DMS79 (cell line): ENCODE data around the gene GCSAM.
A peak's percentile ranks its signal among the peaks of the same experiment; 100 is the strongest.

Experiments
- DNase-seq: peaks from one replicate; lab custom pipeline; 2025; lab: John Stamatoyannopoulos, UW

Gene GCSAM

DNA sequence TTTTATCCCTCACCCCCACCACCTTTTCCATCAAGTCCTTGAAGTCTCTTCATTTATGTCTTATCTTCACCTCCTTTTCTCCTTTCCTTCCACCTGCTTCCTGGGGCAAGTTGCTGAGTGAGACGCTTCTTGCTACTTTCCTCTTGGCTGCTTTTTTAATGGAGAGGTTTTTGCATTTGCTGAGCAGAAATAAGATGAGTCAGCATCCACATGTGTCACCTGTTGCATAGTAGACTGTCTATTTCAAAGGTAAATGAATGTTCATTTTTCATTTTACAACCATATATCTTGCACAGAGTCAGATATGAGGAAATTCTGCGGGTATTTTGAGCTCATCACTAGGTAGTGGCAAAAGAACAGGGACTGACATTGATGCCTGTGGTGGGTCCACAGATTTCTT, 28.3 kb downstream of the GCSAM start:
- DNase-seq = no peak

DNA sequence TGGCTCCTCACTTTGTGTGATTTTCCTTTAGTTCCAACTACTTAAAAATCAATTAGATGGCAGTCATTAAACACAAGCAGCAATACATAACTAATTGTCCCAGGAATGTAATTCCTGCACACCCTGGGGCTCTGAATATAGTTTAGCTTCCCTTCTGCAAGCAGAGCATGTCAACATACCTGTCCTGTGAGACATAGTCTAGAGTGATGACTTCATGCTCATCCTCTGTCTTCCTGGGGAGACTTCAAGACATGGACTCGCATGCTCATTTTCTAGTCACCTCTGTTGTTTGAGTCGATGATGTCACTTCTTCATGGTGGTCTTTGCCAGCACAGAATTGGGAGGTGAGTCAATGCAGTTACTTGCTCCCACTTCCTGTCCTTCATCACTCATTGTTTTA, 31.1 kb downstream of the GCSAM start:
- DNase-seq = no peak

DNA sequence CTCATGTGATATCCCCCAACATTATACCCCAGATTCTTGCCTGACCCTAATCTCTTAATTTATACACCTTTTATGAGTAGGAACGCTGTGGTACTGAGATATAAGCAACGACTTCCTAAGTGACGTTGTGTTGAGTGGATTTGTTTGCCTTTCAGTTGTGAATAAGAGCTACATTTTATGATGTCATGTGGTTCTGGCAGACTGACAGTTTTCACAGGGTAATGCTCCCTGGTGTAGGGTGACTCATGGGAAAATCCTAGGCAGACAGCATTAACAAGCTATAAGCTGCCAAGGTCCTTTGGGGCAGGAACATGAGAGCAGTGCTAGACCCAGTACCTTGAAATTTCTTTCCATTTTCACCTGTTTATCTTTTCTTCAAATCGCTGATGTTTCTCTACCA, 35.7 kb downstream of the GCSAM start:
- no peak for DNase-seq

DNA sequence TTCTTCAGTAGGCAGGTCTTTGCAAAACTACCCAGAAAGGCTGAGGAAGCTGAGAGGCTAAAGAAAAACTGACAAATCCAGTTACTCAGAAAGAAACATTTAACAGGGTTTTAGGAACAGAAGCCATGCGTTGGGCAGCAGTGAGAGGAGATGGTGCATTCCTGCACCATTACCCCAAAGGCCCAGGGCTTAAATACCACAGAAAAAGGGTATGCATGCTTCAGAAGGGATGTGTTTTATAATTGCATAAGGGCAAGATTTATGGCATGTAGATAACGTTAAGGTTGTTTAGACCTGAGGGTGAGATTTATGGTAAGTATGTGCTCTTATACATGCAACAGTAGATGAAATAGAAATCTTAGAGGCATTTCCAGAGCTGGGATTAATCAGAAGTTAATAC, 36.9 kb downstream of the GCSAM start:
- no peak for DNase-seq

DNA sequence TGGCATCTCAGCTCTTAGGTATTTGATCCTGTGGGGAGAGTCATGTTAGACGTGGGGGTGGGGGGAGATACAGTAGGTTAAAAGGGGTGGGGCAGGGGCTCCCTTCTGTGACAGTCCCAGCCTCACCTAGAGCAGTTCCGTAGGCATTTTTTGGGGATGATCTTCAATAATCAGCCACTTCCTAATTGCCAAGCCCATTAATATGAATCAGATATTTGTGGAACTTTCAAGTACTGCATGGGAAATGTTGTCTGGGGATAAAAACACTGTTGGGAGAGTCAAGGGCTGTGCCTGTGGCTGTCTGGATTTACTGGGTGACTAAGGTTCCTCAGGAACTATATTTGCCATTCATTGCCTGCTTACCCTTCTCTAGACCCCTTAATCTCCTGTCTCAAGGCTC, 37.3 kb downstream of the GCSAM start:
- no peak for DNase-seq

DNA sequence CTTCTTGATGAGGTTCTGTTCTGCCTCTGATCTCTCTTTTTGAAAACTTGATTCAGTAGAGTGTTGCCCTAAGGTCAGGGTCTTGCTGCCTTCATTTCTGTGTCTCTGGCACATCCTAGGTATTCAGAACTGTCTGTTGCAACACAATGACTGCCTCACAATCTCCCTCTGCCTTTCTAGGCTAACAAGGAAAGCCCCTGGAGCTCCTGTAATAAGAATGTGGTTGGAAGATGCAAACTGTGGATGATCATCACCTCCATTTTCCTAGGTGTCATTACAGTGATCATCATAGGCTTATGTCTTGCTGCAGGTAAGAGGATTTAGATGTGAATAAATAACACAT, 39.9 kb downstream of the GCSAM start:
- DNase-seq = no peak

DNA sequence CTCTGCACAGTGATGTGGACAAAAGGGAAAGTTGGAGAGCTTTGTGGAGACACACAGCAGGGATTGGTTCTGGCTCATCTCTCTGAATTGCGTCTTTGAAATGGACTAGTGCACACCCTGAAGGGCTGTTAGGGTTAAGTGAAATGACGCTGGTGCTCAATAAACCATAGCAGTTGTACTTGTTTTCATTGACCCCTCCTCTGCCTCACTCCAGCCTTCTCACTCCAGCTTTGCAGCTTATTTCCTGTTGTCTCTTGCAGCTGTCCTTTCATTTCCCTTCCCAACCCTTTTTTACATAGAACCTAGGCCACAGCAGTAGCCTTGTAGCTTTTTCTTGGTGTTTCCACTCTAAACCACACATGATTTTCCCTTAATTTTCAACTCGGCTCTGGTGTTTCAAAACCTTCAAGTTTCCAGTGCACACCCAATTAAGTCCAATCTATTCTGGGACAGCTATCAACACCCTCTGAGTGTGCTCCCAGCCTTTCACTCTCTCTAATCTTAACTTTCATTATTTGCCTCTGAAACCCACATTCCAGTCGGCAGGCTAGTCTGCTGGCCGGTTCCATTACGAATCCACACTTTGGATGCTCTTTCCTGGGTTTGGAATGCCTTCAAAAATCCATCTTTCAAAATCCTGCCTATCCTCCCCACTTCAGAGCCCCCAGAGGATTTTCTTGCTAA, 40.4 kb downstream of the GCSAM start:
- DNase-seq = no peak

DNA sequence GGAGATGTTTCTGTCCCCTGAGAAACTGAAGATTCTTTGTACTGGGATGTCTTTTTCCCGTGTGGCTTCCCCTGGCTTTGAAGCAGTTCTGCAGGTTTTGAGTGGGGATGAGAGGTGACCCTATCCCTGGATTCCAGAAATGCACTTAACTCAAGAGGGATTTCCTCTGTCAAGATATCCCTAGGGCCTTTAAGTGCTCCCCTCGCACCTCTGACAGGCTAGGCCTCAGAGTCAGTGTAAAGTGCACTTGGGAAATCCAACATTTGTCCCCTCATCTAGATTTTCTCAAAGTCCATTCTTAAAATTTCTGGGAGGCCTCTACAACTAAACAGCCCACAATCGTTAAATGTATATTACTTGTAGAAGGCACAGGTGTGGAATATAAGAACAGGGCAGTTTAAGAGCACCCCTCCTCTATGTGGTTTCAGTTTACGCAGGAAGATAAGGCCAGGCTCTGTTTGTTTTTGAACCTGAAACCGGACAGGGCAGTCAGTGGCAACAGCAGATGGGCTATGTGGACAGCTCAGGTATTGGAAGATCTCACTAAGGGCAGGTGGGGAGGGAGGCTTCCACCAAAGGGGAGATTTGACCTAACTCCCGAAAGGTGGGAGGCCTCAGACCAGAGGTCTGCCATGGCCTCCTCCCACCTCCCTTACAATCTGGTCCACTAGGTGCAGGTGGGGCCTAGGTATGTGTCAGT, 42.0 kb downstream of the GCSAM start:
- DNase-seq = no peak

DNA sequence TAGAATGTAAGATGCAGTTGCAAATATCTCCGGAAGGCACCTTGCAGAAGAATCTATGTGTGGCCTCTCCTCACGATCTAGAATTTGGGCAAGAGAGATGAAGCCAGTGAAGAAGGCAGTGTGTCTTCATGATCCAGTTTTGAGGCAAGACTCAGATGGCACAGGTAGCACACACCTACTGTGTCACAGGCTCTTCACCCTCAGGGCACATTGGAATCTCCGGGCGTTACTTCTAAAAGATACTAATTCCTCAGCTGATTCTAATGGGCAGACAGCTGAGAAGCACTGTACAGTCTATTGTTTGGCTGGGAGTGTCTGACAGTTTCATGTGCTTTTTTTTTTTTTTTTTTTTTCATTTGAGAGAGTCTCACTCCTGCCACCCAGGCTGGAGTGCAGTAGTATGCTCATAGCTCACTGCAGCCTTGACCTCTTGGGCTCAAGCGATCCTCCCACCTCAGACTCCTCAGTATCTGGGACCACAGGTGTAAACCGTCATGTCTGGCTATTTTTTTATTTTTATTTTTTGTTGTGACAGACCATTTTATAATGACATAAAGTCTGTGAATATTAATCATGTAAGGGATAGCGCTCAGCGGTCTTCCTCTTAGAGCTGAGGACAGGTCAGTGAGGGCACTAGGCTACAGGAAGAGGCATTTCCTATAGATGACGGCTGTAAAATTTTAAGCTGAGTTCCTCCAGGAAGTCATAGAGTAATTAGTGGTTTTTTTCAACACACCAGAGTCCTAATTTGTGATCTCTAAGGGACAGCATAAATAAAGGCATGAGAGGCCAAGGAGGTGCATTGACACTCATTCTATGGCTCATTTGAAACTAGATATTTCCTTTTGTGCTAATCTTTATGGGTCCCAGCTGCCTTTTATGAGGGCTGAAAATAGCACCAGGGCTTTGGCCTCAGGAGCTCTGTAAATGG, 42.8 kb downstream of the GCSAM start:
- DNase-seq = no peak

DNA sequence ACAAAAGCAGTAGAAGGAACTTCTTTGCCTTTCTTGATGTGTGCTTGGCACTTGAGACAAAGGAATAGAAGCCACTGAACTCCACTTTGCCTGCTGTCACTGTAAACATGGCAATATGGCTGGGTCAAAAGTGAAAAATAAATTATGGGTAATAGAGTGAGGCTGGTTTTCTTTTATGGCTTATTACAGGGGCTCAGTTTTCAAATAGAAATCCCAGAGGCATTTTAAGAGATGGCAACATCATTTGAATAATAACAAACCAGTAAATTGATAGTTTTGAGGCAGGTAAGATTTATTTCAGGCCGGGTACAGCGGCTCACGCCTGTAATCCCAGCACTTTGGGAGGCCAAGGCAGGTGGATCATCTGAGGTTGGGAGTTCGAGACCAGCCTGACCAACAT, 44.1 kb downstream of the GCSAM start:
- no peak for DNase-seq

DNA sequence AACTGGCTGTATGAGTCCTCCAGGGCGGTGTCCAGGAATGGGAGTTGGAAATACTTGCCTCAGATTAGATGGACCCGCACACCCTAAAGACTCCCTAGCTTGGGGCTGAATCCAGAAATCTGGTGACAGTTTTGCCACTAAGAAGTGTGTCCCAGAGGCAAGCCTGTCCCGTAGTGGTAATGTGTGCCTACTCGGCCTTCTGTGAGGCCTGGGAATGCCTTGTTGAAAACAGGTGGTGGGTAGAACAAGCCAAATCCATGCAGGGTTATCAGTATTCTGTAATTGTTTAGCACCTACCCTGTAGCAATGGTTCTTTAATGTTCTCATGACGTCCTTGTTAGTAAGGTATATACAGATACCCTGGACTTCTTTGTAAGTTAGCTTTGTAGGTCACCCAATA, 45.3 kb downstream of the GCSAM start:
- DNase-seq = no peak

DNA sequence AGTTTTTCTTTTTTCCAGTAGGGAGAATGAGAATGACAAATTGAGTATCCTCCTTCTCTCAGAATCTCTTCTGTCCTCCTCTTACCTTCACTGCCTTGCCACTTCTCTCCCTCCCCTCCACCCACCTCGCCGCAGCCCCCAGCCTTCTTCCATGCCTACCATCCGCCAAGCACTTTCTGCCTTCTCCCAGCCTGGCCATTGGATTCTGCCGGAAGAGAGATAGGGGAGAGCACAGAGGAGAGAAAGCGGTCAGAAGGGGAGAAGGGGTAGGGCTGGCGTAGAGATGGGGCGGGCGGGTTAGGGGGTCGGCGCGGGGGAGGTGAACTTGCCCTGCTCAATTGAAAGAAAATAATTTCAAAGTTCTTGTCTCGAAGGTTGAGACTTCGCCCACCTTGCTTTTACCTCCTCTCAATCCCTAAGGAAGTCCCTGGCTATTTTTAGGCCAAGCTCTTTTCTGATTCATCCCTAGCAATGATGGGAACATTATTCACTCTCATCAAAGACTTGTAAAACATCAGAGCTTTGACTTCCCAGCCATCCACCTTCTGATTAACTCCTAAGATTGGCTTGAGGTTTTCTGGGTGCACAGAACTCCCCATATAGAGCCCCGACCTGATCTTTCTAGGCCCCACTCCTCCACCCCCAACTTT, 46.0 kb downstream of the GCSAM start:
- DNase-seq = no peak

DNA sequence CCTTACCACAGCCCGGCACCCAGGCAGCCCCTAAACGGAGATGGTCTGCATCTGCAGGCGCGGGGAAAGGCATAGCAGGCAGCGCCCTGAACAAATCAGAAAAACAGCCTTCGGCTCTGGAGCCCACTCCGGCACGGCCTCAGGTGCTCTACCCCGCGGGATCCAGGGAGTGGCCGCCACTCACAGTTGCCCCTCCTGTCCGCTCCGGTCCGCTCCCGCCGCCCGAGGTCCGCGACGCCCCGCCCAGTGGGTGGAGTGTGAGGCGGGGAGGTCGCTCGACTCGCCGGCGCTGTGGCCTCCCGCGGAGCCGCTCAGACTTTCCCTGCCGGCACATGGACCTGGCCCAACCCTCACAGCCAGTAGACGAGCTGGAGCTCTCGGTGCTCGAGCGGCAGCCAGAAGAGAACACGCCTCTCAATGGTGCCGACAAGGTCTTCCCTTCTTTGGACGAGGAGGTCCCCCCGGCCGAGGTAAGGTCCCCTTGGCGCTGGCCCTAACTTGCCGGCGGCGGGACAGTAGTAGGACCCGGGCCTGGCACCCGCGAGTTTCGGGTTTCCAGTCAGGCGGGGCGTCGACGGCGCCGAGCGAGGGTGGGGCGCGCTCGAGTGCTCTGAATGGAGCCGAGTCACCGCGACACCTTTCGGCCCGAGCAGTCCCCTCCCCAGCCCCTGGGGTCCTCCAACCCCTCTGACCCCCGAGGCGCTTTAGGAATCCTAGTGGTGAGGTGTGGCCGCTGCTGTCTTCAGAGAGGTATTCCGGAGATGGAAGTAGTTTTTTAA, 46.8 kb downstream of the GCSAM start, which contains the start of gene C3orf52:
Gene C3orf52 (plus strand): TSS at position 314 of the 779 bp plus-strand sequence. CDS start 19 bp downstream, at position 333.
- peak; percentile 25 for DNase-seq

DNA sequence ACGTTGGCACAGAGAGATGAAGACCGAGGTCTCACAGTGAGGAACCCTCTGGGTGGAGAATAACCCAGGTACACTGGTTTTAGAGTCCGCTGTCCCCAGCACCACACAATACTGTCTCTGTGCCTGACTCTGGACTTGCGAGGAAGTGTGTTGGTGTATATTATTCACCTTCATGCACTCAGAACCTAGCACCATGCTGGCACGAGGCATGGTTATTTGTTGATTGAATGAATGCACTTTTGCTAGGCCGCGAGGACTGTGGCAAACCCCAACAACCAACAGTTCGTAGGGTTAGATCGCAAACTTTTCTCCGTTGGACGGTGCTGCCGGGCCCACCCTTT, 47.3 kb downstream of the GCSAM start:
- no peak for DNase-seq

DNA sequence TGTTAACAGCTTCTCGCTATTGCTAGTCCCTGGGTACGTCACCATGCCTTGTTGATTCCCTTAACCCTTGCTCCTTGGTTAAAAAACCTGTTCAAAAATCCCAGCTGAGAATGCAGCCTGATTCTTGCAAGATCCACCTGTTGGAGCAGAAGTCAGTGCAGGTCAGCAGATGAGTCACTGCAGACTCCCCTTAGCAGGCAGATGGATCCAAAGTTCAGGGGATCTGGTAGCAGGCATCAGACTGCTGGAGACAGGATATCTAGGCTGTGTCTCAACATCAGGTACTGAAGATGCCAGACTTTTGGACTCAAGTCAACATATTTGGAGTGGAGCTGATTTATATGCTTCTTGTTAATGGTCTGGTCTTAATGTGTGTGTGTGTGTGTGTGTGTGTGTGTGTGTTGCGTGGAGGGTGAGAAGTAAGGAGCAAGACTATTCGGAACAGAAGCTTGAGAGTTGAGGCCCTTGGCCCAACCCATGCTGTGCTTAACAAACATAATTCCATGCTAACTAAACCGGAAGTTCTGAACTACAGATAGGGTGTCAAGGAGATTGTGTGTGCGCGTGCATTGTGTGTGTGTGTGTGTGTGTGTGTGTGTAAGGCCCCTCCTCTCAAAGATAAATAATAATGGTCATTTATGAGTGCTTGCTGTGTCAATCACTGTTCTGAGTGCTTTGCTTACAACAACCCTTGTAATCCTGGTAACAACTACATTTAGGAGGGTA, 47.9 kb downstream of the GCSAM start:
- DNase-seq = no peak

DNA sequence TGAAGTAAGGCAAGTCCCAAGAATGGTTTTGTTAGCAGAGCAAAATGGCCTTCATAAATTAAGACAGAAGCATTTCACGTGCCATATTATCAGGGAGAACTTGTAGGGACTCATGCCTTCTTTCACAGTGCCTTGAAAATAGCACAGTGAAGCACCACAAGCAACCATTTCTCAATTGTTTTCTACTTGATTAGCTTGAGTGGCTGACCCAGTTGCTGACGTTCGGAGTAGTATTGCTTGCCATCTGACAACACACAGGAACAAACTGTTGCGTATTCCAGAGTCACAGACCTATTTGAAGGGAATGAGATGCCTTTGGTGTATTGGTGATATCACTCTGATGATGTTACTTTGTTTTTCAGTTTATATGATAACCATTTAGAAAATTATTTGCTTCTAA, 49.8 kb downstream of the GCSAM start:
- no peak for DNase-seq

DNA sequence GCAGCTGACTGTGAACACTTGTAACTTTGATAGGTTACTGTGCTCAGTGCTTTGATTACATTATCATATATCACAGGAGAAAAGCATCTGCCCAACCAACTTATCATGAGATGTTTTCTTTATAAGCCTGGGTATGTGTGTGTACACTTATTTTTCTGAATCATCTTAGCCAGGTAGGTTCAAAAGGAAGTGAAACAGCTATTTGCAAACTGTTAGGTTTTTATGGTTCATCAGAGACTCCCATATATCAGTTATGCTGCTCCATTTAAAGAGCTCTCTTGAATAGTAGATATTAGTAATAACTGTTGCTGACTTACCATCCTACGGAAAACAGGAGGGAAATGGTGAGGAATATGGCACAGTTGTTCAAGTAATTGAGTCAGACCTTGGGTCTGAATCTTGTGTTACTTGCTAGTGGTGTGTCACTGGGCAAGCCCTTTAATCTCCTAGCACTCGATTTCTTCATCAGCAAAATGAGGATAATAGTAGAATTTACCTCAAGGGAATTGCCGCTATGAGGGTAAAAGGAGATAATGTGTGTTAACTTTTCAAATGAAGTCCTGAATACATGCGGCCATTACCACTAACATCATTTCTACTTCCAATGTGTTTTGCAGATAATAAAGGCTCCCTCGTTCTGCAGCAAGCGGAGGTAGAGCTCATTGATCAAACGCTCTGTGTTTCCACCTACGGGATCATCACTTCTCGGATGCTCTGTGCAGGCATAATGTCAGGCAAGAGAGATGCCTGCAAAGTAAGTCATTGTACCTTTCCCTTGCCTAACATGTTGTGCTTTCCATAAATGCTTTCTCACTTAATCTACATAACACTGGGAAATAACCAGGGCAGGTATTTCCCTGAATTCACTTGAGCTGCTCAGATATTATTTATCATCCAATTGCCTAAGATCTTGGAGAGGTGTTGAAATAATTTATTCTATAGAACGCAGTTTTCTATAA, 54.6 kb downstream of the GCSAM start:
- no peak for DNase-seq

DNA sequence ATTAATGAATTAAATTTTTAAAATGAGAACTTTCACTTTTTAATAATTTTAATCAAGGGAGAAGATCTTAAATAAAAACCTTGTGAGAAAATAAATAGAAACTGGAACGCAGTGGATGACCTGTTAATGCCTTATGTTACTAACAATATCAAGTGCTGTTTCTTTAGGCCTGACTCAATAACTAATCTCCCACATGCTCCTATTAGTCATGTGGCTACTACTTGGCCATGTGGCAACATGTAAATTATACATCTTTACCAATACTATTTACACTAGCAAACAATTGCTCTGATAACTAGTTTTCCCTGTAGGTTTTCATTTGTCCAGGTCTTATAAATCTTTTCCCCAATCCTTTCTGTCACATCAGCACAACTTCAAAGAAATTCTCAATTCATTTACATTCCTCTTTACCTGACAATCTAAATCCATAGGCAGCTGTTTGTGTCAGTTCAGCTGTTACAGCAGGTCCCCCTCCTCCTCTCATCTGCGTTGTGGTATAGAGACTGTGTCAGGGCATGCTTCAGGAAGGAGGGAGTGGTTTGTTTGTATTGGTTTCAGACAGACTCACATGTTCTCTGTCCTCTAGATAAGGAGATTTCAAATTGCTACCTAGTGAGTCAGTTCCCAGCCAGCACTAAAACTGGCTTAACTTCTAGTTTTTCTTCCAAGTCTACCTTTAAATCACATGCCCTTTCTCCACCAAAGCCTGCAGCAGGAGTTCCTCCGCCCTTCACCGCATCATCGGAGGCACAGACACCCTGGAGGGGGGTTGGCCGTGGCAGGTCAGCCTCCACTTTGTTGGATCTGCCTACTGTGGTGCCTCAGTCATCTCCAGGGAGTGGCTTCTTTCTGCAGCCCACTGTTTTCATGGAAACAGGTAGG, 58.2 kb downstream of the GCSAM start:
- DNase-seq = peak; percentile 14

DNA sequence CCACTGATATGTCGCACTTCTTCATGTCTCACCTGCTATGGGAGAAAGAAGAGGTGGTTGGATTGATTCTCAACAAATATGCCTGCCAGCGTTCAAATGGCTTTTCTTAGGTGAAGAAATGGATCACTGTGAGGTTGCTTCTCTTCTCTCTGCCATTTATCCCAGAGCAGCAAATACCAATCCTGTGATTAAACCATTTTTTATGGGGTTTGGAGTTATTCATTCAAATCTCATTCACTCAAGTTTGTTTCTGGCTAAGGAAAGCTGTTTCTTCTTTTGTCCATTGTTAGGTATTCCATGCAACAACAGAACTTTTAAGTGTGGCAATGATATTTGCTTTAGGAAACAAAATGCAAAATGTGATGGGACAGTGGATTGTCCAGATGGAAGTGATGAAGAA, 59.0 kb downstream of the GCSAM start:
- no peak for DNase-seq
